Lower lobe of right lung (tissue), 2 donors: ENCODE data around the gene TTC28. TPM values are rescaled to one million over a fixed set of nuclear protein-coding genes. Genes with fewer than 3 reads are reported as not detected.

ENCODE experiments used
- ATAC-seq, 2 donors: fragments of 200-7000 bp; cut with Tn5 transposase; one replicate each; pipeline ENCODE4 v1.9.1; 2020 to 2022; ENCODE audit warnings: mild to moderate bottlenecking in 2 of 2, moderate library complexity in 2 of 2
- DNase-seq: peaks from one replicate; pipeline ENCODE4 v3.0.0-alpha.2; 2020
- H3K27ac ChIP-seq: fragments of 200-600 bp; one replicate; pipeline ENCODE4 v1.8.0; 2022
- H3K27me3 ChIP-seq: fragments of 200-600 bp; one replicate; pipeline ENCODE4 v1.8.0; 2022; ENCODE audit warnings: low read depth
- H3K36me3 ChIP-seq: fragments of 200-600 bp; one replicate; pipeline ENCODE4 v1.8.0; 2022; ENCODE audit warnings: mild to moderate bottlenecking
- H3K4me1 ChIP-seq: fragments of 200-600 bp; one replicate; pipeline ENCODE4 v1.8.0; 2022
- H3K4me3 ChIP-seq: fragments of 200-600 bp; one replicate; pipeline ENCODE4 v1.8.0; 2022; ENCODE audit warnings: mild to moderate bottlenecking
- H3K9me3 ChIP-seq: fragments of 200-600 bp; one replicate; pipeline ENCODE4 v1.8.0; 2022
- intact Hi-C: fragments of 100-400 bp; cut with DNase I; formaldehyde crosslinking; loops from one replicate; pipeline ENCODE4 v1.11.0; 2022
- total RNA-seq: library from RNA; stranded (reverse); fragmentation: NEBNext Ultra II Directional; extraction: Animal tissue kit (Norgen Biotek cat#: 25700); gene quantifications from one replicate; pipeline ENCODE4 v1.2.1, GENCODE V29; 2021
- TF ChIP-seq, protein P1 (sequence below): fragments of 200-600 bp; IDR thresholded peaks from one replicate; pipeline ENCODE4 v1.8.0; 2022; ENCODE audit warnings: antibody characterized with exemption, mild to moderate bottlenecking
- donor health status: DM: no; HTN: yes; CAD: no; lungs with severe emphysema.

The TTC28 gene
- total RNA-seq, 1 donor from 2014 or later = 39.6 TPM

DNA sequence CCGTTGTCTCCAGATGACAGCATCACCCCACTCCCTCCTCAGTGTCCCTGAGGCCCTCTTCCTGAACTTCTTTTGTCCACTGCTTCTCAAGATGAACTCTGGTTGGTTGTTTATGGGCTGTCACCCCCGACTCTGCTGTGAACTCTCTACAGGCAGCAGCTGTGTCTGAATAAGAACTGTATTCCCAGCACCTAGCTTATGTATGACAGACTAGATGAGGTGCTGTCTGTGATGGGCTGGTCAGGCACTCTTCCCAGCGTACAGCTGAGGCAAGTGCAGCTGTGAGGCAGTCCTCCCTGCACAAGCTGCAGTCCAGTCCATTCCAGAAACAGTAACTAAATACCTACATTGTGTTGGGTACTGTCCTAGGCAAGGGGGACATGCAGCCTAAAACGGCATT, 649.2 kb downstream of the TTC28 start:
- Histone ChIP-seq H3K4me3 (no peak overlapping the region), H3K36me3 (peaks cover 6% of the 10 kb centered on the region), H3K9me3 (no peaks in the 10 kb centered on the region), H3K4me1 (peaks cover 76% of the 10 kb centered on the region), H3K27me3 (no peaks in the 10 kb centered on the region), H3K27ac (peak overlapping the region; percentile 76)
- TF ChIP-seq, protein P1, sequence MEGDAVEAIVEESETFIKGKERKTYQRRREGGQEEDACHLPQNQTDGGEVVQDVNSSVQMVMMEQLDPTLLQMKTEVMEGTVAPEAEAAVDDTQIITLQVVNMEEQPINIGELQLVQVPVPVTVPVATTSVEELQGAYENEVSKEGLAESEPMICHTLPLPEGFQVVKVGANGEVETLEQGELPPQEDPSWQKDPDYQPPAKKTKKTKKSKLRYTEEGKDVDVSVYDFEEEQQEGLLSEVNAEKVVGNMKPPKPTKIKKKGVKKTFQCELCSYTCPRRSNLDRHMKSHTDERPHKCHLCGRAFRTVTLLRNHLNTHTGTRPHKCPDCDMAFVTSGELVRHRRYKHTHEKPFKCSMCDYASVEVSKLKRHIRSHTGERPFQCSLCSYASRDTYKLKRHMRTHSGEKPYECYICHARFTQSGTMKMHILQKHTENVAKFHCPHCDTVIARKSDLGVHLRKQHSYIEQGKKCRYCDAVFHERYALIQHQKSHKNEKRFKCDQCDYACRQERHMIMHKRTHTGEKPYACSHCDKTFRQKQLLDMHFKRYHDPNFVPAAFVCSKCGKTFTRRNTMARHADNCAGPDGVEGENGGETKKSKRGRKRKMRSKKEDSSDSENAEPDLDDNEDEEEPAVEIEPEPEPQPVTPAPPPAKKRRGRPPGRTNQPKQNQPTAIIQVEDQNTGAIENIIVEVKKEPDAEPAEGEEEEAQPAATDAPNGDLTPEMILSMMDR = no peak
- ATAC-seq (no peak), DNase-seq (no peak)
- intact Hi-C loops = no loop called here

DNA sequence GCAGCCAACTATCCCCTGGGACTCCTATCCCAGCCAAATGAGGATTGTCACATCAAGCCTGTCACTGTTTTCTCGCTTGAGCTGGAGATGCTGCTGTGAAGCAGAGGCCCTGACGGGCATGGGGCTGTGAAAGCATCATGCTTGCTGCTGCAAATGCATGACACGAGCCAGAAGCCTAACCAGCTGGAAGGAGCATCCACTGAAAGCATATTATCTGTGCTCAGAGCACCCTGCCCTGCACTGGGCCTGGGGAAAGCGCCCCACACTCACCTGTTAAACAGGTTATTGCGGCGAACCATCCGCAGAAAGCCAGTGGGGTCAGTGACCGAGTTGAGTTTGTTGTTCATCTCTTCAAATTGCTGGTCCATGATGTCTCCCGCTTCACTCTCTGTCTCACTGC, 649.7 kb downstream of the TTC28 start:
- Histone ChIP-seq H3K4me1 (peaks cover 71% of the 10 kb centered on the region), H3K36me3 (peaks cover 6% of the 10 kb centered on the region), H3K27me3 (no peaks in the 10 kb centered on the region), H3K4me3 (no peak overlapping the region), H3K9me3 (no peaks in the 10 kb centered on the region), H3K27ac (peak overlapping the region; percentile 76)
- ATAC-seq (no peak), DNase-seq (no peak)
- TF ChIP-seq, protein P1 = no peak
- intact Hi-C loops = loop anchor here (10.0 kb wide), 1 partner anchor 565 kb away; no protein-coding TSS in a partner anchor

DNA sequence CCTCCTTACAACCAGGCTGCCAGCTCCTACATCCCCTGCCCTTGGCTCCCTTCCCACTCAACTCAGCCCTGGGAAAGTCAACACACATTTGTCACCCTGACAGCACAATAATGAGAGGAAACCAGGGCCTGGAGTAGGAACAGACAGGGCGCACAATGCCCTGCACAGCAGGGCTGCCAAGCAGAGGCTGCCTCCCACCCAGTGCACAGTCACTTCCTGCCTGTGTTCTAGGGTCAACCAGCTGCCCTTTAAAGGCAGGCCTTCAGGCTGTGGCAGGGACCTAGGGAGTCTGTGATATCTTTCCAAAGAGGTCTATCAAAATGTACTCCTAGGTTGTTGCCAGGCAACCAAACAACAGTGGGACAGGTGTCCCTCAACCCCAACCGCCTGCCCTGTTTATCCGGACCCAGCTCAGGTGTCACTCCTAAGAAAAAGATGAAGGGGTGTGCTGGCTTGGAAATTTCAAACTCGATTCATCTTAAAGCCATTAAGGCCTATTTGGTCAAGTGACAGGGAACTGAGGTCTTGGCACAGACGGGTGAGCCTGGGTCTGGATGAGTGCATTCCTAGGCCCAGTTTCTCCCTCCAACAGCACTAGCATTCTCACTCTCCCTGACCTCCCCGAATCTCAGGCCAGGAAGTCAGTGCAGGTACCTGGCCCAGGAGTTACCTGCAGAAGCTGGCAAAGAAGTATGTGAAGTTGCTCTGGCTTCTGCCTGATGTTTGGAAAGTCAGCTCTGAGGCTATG, 650.3 kb downstream of the TTC28 start:
- TF ChIP-seq, protein P1 = no peak
- ATAC-seq = peak; percentile 80 to 83
- no peak overlapping the region for H3K4me3 ChIP-seq
- H3K9me3 ChIP-seq = no peaks in the 10 kb centered on the region
- H3K27me3 ChIP-seq = no peaks in the 10 kb centered on the region
- H3K4me1 ChIP-seq = peaks cover 65% of the 10 kb centered on the region
- intact Hi-C loops = loop anchor here (10.0 kb wide), 1 partner anchor 565 kb away; no protein-coding TSS in a partner anchor
- H3K27ac ChIP-seq = peak overlapping the region; percentile 76
- H3K36me3 ChIP-seq = peaks cover 10% of the 10 kb centered on the region
- DNase-seq = peak; percentile 61

DNA sequence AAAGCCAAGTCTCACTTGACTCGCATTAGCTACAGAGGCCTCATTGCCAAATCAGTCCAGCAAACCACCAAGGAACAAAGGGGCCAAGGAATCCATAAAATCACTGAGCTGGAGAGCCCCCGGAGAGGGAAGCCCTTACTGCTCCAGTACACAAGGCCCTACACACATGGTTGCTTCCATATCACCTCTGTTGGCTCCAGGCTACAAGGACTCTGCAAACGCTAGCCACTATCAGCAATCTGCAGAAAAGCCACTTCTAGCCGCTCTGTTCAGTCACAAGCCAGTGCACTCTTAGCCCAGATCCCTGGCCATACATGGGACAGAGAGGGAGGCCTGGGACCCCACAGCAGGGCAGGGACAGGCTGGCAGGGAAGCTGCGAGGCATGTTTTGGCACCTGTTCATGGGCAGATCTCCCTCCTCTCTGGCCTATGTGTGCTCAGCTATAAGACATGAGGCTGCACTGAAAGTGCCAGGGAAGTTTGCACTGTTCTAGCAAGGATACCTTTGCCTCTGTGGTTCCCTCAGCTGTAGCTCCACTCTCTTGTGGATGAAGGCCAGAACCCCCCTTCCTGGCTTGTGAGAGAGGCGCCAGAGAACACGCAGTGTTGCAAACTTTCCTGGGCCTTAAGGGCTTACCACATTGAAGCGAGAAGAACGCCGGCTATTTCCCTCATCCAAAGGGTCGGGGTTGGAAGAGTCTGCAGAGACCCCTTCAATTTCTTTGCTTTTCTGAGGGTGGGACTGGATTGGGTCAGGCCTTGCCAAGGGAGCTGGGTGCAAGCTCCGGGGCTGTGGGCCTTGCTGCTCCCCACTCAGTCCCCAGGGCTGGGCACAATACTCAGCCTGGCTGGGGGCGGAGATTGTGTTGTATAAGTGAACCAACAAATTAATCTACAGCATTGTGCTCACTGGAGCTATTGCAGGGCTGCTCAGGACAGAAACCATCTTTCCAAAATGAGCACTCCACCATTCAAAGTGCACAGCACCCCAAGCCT, 651.9 kb downstream of the TTC28 start:
- H3K4me1 ChIP-seq = peaks cover 50% of the 10 kb centered on the region
- intact Hi-C loops = loop anchor here (10.0 kb wide), 1 partner anchor 567 kb away; no protein-coding TSS in a partner anchor
- H3K27me3 ChIP-seq = no peaks in the 10 kb centered on the region
- H3K36me3 ChIP-seq = peaks cover 13% of the 10 kb centered on the region
- TF ChIP-seq, protein P1 = no peak
- peak overlapping the region; percentile 31 for H3K27ac ChIP-seq
- no peak overlapping the region for H3K4me3 ChIP-seq
- ATAC-seq = no peak
- H3K9me3 ChIP-seq = no peaks in the 10 kb centered on the region
- no peak for DNase-seq

DNA sequence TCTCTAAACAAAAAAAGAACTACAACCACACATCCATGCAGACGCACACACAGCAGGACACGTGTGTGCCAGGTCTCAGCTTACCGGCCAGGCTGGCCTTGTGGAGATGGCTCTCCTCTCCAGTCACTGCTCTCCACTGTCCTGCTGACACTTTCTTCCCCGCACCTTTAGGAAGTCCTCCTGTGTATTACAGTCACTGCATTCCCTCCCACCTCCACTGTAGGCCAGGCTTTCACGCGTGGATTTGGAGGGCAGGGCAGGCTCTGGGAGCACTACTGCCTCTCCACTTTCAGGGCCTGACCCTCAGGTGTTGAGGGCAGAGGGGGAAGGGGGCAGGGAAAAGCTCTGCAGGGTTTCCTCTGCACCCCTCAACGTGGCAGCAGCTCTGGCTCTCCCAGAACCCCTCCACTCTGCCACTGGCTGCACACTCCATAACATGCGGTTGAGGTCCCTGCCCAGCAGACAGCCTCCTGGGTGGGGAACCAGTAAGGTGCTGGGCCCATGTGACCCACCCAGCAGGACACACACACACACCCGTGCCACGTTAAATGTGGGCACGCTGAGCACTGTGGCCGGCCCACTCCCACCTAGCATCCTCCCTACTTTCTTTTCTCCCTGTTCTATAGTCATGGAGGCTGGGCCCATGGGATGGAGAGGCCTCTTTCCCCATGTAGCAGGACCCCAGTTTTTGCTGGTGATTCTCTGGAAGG, 653.6 kb downstream of the TTC28 start:
- intact Hi-C loops = loop anchor here (10.0 kb wide), 1 partner anchor 569 kb away; no protein-coding TSS in a partner anchor
- Histone ChIP-seq H3K27ac (no peak overlapping the region), H3K36me3 (peaks cover 13% of the 10 kb centered on the region), H3K27me3 (no peaks in the 10 kb centered on the region), H3K4me3 (no peak overlapping the region), H3K4me1 (peaks cover 48% of the 10 kb centered on the region), H3K9me3 (no peaks in the 10 kb centered on the region)
- ATAC-seq (no peak), DNase-seq (no peak)
- TF ChIP-seq, protein P1 = no peak
